Liver (tissue), 9 donors: ENCODE data around the gene DOK5. TPM values are rescaled to one million over a fixed set of nuclear protein-coding genes. Genes with fewer than 3 reads are reported as not detected.
"Not testable (repeated sequence)": the region's sequence is repeated elsewhere in the genome, so short reads cannot be mapped to it uniquely, and the experiment has no call there.

ENCODE experiments used
- DNase-seq: peaks from one replicate; pipeline ENCODE4 v3.0.0-alpha.2; 2017; ENCODE audit warnings: low spot score
- H3K27ac ChIP-seq, 2 donors: one replicate each; pipeline ENCODE4 v1.7.0; 2013; ENCODE audit warnings: inconsistent platforms in 2 of 2, low read length in 2 of 2, control low read depth in 1 of 2, low read depth in 1 of 2, mild to moderate bottlenecking in 1 of 2
- H3K27me3 ChIP-seq, 4 donors: one replicate each; pipeline versions ENCODE4 v1.6.1 to v1.7.0; 2013; ENCODE audit warnings: low read length in 3 of 4, inconsistent platforms in 1 of 4, mild to moderate bottlenecking in 1 of 4, moderate library complexity in 1 of 4; ENCODE audit not compliant: control insufficient read depth in 4 of 4, insufficient read depth in 4 of 4
- H3K36me3 ChIP-seq, 4 donors: one replicate each; pipeline versions ENCODE4 v1.6.1 to v1.7.0; 2013; ENCODE audit warnings: low read length in 3 of 4, mild to moderate bottlenecking in 3 of 4, low read depth in 1 of 4, moderate library complexity in 1 of 4; ENCODE audit not compliant: control insufficient read depth in 4 of 4, insufficient read depth in 3 of 4
- H3K4me1 ChIP-seq, 4 donors: one replicate each; pipeline versions ENCODE4 v1.6.1 to v1.7.0; 2013; ENCODE audit warnings: low read length in 3 of 4, mild to moderate bottlenecking in 3 of 4, moderate library complexity in 1 of 4; ENCODE audit not compliant: control insufficient read depth in 4 of 4, insufficient read depth in 4 of 4
- H3K4me3 ChIP-seq, 3 donors: one replicate each; pipeline versions ENCODE4 v1.6.1 to v1.7.0; 2013; ENCODE audit warnings: low read length in 3 of 3, control low read depth in 1 of 3, low read depth in 1 of 3, mild to moderate bottlenecking in 1 of 3
- H3K9ac ChIP-seq, 2 donors: one replicate each; pipeline ENCODE4 v1.7.0; 2013; ENCODE audit warnings: low read length in 2 of 2, mild to moderate bottlenecking in 2 of 2, moderate library complexity in 2 of 2, control low read depth in 1 of 2, low read depth in 1 of 2
- H3K9me3 ChIP-seq, 4 donors: one replicate each; pipeline versions ENCODE4 v1.6.1 to v1.7.0; 2013; ENCODE audit warnings: low read length in 3 of 4; ENCODE audit not compliant: control insufficient read depth in 4 of 4
- EGR1 ChIP-seq, 2 donors: IDR thresholded peaks; 2 replicates each; pipeline ENCODE4 v1.6.1; 2016 to 2018; ENCODE audit warnings: antibody characterized with exemption in 2 of 2, low read depth in 2 of 2
- FOXA1 ChIP-seq: IDR thresholded peaks from 2 replicates; pipeline ENCODE4 v1.6.1; 2016; ENCODE audit warnings: antibody characterized with exemption
- FOXA2 ChIP-seq: IDR thresholded peaks from 2 replicates; pipeline ENCODE4 v1.6.1; 2016; ENCODE audit warnings: antibody characterized with exemption
- HNF4A ChIP-seq, 2 donors: conservative IDR thresholded peaks; 2 replicates each; pipeline ENCODE4 v1.6.1; 2016; ENCODE audit warnings: antibody characterized with exemption in 2 of 2, mild to moderate bottlenecking in 2 of 2
- HNF4G ChIP-seq: IDR thresholded peaks from 2 replicates; pipeline ENCODE4 v1.6.1; 2016; ENCODE audit warnings: antibody characterized with exemption
- NR2F2 ChIP-seq: IDR thresholded peaks from 2 replicates; pipeline ENCODE4 v1.6.1; 2016; ENCODE audit warnings: antibody characterized with exemption
- SP1 ChIP-seq: IDR thresholded peaks from 2 replicates; pipeline ENCODE4 v1.6.1; 2018; ENCODE audit warnings: antibody characterized with exemption, mild to moderate bottlenecking
- WGBS: extraction: QIAGEN DNeasy Blood & Tissue Kit; methylation state at CpG from one replicate; pipeline ENCODE4 v1.1.7; 2013; 5-methylcytosine and 5-hydroxymethylcytosine counted together
- polyA plus RNA-seq, 2 donors: library from polyadenylated mRNA; stranded (reverse) in 1 of 2; unstranded in 1 of 2; fragments of 200-250 nt in 1 of 2; fragments of >200 nt in 1 of 2; fragmentation: Nextera tagmentation in 1 of 2; extraction: Ambion mirVana in 1 of 2; gene quantifications; one replicate each; pipeline versions ENCODE4 v1.2.1 to v1.2.3, GENCODE V29; 2013 to 2015
- total RNA-seq, 2 donors: library from RNA; depleted of rRNA; stranded (reverse); fragments of >200 nt; gene quantifications; one replicate each; pipeline ENCODE4 v1.2.3, GENCODE V29; 2014
- TF ChIP-seq, protein P1 (sequence below): IDR thresholded peaks from 2 replicates; pipeline ENCODE4 v1.6.1; 2016; ENCODE audit warnings: antibody characterized with exemption, mild to moderate bottlenecking
- TF ChIP-seq, protein P2 (sequence below): IDR thresholded peaks from 2 replicates; pipeline ENCODE4 v1.6.1; 2016; ENCODE audit warnings: antibody characterized with exemption
- TF ChIP-seq, protein P3 (sequence below): IDR thresholded peaks from 2 replicates; pipeline ENCODE4 v1.6.1; 2016; ENCODE audit warnings: antibody characterized with exemption
- donor health status: healthy.
- donor health status: healthy.
- donor health status: healthy.
- donor health status: healthy.
- donor health status: healthy.

DOK5 gene
- total and polyA plus RNA-seq, 4 donors: 0.05 to 0.16 (median 0.09) TPM

DNA sequence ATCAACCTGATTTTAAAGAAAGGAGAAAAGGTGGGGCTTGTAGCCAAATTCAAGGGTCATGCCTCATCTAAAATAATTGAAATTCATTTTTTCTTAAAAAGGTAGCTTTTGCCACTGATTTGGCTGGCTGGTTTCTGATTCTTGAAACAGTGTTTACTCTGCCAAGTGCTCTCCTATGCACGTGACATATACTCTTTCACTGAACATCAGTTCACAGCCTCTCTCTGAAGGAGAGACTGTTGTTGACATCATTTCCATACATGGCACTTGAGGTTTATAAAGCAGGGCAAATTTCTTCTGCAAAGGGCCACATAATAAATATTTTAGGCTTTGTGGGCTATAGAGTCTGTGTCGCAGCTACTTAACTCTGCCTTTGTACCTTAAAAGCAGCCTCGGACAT is 40.4 kb upstream of the DOK5 start:
- 87% methylated on average over 3 of the region's 3 CpGs for WGBS
- TF ChIP-seq, protein P1, sequence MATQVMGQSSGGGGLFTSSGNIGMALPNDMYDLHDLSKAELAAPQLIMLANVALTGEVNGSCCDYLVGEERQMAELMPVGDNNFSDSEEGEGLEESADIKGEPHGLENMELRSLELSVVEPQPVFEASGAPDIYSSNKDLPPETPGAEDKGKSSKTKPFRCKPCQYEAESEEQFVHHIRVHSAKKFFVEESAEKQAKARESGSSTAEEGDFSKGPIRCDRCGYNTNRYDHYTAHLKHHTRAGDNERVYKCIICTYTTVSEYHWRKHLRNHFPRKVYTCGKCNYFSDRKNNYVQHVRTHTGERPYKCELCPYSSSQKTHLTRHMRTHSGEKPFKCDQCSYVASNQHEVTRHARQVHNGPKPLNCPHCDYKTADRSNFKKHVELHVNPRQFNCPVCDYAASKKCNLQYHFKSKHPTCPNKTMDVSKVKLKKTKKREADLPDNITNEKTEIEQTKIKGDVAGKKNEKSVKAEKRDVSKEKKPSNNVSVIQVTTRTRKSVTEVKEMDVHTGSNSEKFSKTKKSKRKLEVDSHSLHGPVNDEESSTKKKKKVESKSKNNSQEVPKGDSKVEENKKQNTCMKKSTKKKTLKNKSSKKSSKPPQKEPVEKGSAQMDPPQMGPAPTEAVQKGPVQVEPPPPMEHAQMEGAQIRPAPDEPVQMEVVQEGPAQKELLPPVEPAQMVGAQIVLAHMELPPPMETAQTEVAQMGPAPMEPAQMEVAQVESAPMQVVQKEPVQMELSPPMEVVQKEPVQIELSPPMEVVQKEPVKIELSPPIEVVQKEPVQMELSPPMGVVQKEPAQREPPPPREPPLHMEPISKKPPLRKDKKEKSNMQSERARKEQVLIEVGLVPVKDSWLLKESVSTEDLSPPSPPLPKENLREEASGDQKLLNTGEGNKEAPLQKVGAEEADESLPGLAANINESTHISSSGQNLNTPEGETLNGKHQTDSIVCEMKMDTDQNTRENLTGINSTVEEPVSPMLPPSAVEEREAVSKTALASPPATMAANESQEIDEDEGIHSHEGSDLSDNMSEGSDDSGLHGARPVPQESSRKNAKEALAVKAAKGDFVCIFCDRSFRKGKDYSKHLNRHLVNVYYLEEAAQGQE: no peak
- TF ChIP-seq HNF4A (conservative IDR thresholded peaks at IDR 0.05) (no peak), EGR1 (IDR thresholded peaks at IDR 0.05; ENCODE audit: low read depth in 2 of 2) (no peak), HNF4G (no peak), NR2F2 (no peak)
- TF ChIP-seq, protein P2, sequence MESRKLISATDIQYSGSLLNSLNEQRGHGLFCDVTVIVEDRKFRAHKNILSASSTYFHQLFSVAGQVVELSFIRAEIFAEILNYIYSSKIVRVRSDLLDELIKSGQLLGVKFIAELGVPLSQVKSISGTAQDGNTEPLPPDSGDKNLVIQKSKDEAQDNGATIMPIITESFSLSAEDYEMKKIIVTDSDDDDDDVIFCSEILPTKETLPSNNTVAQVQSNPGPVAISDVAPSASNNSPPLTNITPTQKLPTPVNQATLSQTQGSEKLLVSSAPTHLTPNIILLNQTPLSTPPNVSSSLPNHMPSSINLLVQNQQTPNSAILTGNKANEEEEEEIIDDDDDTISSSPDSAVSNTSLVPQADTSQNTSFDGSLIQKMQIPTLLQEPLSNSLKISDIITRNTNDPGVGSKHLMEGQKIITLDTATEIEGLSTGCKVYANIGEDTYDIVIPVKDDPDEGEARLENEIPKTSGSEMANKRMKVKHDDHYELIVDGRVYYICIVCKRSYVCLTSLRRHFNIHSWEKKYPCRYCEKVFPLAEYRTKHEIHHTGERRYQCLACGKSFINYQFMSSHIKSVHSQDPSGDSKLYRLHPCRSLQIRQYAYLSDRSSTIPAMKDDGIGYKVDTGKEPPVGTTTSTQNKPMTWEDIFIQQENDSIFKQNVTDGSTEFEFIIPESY: no peak
- Histone ChIP-seq H3K9me3 (no peaks in the 10 kb centered on the region), H3K4me1 (peaks cover 0 to 2% (median 0%) of the 10 kb centered on the region in 4 donors), H3K27me3 (no peaks in the 10 kb centered on the region), H3K4me3 (no peak overlapping the region), H3K27ac (no peak overlapping the region), H3K36me3 (no peaks in the 10 kb centered on the region), H3K9ac (no peak overlapping the region)
- no peak for DNase-seq

DNA sequence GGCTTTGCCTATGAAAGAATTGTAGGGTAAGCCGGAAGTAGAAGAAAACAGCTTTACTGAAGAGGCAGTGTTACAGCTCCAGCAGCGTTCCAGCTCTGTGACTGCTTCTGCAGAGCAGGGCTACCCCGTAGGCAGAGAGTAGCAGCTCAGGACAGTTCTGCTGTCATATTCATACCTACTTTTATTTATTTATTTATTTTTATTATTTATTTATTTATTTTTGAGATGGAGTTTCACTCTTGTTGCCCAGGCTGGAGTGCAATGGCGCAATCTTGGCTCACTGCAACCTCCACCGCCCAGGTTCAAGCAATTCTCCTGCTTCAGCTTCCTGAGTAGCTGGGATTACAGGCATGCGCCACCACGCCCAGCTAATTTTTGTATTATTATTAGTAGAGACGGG is 39.0 kb upstream of the DOK5 start:
- not testable (repeated sequence) for H3K4me1 ChIP-seq, H3K4me3 ChIP-seq, H3K27ac ChIP-seq, H3K36me3 ChIP-seq, H3K9me3 ChIP-seq, H3K27me3 ChIP-seq, DNase-seq, H3K9ac ChIP-seq
- WGBS: 93% methylated on average over 8 of the region's 8 CpGs

DNA sequence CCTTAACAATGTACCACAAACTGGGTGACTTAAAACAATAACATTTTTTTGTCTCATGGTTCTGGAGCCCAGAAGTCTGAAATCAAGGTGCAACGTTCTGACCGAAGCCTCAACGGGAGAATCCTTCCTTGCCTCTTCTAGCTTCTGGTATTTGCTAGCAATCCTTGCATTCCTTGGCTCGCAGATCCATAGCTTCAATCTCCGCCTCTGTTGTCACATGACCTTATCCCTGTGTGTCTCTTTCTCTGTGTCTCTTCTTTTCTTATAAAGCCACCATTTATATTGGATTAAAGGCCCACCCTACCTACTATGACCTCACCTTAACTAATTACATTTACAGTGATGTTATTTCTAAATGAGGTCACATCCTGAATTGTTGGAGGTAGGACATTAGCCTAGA is 37.2 kb upstream of the DOK5 start:
- Histone ChIP-seq H3K4me1 (no peaks in the 10 kb centered on the region), H3K9ac (no peak overlapping the region), H3K27me3 (no peaks in the 10 kb centered on the region), H3K4me3 (no peak overlapping the region), H3K36me3 (no peaks in the 10 kb centered on the region), H3K9me3 (no peaks in the 10 kb centered on the region), H3K27ac (no peak overlapping the region)
- 84% methylated on average over 5 of the region's 5 CpGs for WGBS
- no peak for DNase-seq
- TF ChIP-seq FOXA2 (no peak), NR2F2 (no peak), FOXA1 (no peak), SP1 (no peak)
- TF ChIP-seq, protein P3, sequence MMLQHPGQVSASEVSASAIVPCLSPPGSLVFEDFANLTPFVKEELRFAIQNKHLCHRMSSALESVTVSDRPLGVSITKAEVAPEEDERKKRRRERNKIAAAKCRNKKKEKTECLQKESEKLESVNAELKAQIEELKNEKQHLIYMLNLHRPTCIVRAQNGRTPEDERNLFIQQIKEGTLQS: no peak
